CD1c-positive myeloid dendritic cell (primary cell): ENCODE results near the gene OR2L13.
"Not testable (repeated sequence)": the region's sequence is repeated elsewhere in the genome, so short reads cannot be mapped to it uniquely, and the experiment has no call there.

ENCODE experiments used
- DNase-seq: peaks from one replicate; pipeline ENCODE4 v3.0.0-alpha.2; 2016; ENCODE audit errors: extremely low spot score

The OR2L13 gene

DNA sequence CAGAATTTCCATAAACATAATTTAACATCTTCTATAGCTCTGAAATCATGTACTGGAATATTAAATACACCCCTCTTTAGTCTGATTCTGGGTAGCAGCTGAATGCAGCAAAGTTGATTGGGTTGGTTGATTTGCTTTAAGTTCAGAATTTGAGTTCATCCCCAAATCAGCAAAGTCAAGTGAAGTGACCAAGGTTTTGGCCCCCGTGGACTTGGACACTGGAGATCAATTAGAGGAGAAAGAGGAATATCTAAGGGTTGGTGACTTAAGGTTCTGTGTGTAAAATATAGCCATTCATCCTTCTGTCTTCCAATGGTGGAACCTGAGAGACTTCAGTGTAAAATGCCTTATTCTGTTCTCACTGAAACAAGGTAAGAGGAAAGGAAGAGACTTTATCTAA lies at the start of gene OR2L13:
Gene OR2L13 (plus strand): TSS at position 301 of the 400 bp plus-strand sequence. CDS start 4,192 bp downstream, outside the sequence.
- no peak for DNase-seq

DNA sequence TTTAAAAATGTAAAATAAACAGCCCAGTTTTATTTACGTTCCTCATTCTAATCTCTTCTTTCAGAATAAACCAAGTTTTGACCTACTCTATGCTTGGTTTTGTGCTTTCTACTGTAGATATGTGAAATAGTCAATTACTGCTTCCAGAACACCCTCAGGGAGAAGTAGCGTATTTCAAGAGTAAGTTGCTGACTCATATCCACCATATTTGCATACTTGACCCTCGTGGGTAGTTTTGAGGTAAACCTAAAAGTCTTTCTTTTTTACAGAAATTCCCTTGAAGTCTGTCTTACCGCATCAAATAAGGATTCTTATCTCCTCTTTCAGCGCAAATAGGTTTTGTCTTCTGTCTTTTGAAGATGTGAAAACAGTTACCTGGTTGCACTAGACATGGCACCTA lies 49.8 kb upstream of the OR2L13 start:
- DNase-seq: no peak

- DNase-seq: no peak
Measured at GRCh38 chr1:248046536-248046935, 48.4 kb upstream of the OR2L13 start, which contains the start of gene OR2L3. Gene OR2L3 (plus strand): TSS chr1:248046836. CDS start chr1:248060682, 13,846 bp downstream.

DNA sequence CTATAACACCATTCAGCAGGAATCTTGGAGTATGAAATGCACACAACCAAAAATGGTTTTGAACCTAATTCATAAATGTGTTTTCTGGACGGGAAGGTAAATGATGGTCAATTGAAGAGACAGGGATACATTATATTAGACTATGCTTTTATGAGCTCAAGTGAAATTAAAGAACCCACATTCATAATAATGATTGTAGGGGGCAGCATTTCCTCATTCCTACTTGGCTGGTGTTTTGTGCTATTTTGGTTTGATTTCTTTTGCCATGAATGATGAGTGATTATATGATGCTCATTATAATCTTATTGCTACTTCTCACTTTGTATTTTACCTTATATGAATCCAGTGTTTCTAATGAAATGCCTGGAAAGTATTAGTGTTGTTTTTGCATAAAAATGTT lies 48.0 kb upstream of the OR2L13 start:
- no peak for DNase-seq

- DNase-seq: no peak
Measured at GRCh38 chr1:248054671-248055070, 40.3 kb upstream of the OR2L13 start.

GRCh38 chr1:248055261-248055660 lies 39.7 kb upstream of the OR2L13 start:
- no peak for DNase-seq

DNA sequence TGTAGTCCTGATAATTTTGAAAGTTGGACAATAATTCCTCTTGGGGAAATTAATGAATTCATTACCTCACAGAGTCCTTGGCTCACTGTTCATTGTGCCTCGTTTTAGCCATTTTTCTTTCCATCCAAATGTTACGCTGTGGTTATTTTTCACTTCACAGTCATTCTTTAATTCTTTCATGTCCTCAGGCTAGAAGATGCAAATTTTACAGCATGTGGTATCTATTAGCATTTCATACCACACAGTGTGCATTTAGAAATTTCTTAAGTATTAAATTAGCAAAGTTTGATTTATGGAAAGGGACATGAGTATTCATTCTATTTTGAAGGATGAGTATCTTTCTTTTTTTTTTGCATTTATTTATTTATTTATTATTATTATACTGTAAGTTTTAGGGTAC lies 29.9 kb upstream of the OR2L13 start:
- DNase-seq: no peak

GRCh38 chr1:248065604-248066003 lies 29.4 kb upstream of the OR2L13 start:
- DNase-seq: no peak

GRCh38 chr1:248083864-248084263 lies 11.1 kb upstream of the OR2L13 start:
- not testable (repeated sequence) for DNase-seq

- DNase-seq: no peak
Measured at GRCh38 chr1:248098529-248098928, 3.5 kb downstream of the OR2L13 start.

DNA sequence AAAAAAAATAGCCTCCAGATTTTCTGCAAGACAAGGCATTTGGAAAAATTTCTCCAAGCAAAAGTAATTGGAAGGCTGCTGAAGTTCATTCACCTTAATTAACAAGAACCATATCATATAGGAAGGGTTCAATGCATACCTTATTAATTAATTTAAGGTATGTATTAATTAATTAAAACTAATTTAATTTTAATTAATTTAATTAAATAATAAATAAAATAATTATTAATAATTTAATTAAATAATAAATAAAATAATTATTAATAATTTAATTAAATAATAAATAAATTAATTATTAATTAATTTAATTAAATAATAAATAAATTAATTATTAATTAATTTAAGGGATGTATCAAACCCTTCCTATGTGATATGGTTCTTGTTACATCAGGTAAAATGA lies 7.9 kb downstream of the OR2L13 start:
- no peak for DNase-seq

DNA sequence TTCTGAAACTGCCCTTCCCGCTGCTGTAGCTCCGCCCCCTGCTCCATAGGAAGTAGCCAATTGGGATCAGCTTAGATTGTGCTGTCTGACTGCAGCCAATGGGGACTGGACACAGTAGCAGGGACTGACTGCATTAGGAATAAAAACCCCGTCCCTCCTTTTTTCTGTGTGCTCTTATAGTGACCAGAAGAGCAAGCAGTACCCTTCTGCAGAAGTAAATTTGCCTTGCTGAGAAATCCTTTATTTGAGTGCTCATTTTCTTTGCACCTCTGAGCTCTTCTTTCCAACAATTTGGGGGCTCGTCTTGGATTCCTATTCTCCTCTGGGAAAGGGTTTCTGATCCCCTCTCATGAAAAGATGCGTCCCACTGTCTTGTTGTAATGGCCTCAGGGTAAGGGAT lies 16.2 kb downstream of the OR2L13 start:
- DNase-seq: no peak

- no peak for DNase-seq
Measured at GRCh38 chr1:248114890-248115289, 19.9 kb downstream of the OR2L13 start.

GRCh38 chr1:248127653-248128052 lies 32.7 kb downstream of the OR2L13 start:
- DNase-seq: no peak

DNA sequence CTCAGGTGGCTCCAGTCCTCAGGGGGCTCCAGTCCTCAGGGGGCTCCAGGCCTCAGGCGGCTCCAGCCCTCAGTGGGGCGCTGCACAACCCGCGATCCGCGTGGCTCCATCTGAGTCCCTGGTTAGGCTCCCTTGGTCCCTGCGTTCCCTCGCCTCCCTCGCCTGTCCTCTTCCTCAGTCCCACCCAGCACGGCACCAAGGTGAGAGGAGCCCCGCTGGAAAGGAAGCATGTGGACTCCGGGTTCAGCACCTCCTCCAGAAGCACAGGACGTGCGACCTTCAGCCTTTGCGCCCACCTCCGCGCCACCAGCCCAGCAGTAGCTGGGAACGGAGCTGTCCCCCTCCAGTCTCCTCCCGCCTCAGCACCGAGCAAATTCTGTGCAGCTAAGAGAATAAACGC lies 41.8 kb downstream of the OR2L13 start:
- no peak for DNase-seq

- no peak for DNase-seq
Measured at GRCh38 chr1:248140846-248141245, 45.9 kb downstream of the OR2L13 start.

DNA sequence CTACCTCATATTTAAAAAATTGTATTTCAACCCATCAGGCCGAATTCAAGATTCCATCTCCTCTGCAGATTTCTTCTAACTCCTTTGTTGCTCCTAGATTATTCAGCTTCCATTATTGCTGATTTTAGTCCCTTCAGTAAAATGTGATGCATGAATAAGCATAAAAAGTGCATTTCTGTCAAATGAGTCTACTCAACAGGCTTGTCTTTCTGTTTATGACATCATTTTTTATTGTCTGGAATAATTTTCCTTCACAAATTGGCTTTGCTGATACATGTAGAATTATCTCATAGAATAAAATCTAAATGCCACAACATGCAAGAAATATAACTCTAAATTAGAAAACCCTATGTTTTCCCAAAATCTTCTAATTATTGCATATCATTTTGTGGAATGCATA lies 48.3 kb downstream of the OR2L13 start:
- DNase-seq: no peak

DNA sequence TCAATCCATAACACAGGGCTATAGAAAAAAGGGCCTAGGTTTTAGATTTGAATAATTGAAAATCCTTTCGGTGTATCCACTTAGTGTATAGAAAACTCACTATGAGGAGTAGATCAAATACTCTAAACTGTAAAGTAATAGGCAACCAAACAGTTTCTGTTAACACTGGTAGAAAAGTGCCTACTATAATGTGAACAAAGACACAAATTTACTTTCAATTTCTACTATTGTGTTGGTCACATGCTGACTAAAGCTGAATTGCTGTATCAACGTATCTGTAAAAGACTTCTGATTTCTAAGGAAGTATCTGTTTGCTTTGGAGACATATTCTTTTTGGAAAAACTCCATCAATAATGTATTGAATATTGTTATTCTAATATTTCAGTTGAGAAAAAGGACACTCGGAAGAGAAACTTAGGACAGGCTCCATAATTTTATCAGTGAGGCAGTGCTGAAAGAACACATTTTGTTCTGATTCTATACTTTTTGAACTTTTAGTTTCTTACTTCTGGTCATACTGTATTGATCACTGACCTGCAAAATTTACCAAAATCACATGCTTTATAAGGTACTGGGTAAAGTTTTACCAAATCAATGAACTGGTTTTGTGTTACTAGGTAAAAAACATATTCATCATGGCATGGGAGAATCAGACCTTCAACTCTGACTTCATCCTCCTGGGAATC lies 49.7 kb downstream of the OR2L13 start, which contains the start of gene OR2M5:
Gene OR2M5 (plus strand): TSS at position 636 of the 686 bp plus-strand sequence. CDS start 0 bp downstream, at position 636.
- no peak for DNase-seq
